Erythroblast (primary cell): ENCODE data around the gene FLNA.
"Not testable (repeated sequence)": the region's sequence is repeated elsewhere in the genome, so short reads cannot be mapped to it uniquely, and the experiment has no call there.

Experiments used
- DNase-seq, 2 experiments: peaks; one replicate each; lab custom pipeline; 2025; lab: John Stamatoyannopoulos, UW
- GATA1 ChIP-seq: IDR thresholded peaks from 2 replicates; pipeline ENCODE4 v1.6.1; 2011; ENCODE audit warnings: low read depth, mild to moderate bottlenecking, control low read depth, low read length, moderate library complexity
- POLR2A ChIP-seq: IDR thresholded peaks from 2 replicates; pipeline ENCODE4 v1.6.1; 2011; ENCODE audit warnings: mild to moderate bottlenecking, low read length

FLNA gene

GRCh38 chrX:154401918-154402621 lies 27.6 kb upstream of the FLNA start:
- no peak for DNase-seq

GRCh38 chrX:154401045-154401799 lies 26.8 kb upstream of the FLNA start:
- DNase-seq, result peak in 1 of 2 experiments; percentile 54
- no peak for TF ChIP-seq GATA1
- TF ChIP-seq POLR2A, result peak; percentile 74

More at GRCh38 chrX:154401918-154402621, 27.6 kb upstream of the FLNA start:
- TF ChIP-seq POLR2A (no peak), GATA1 (no peak)

- not testable (repeated sequence) for DNase-seq
These were observed 26.0 kb upstream of the FLNA start for GRCh38 chrX:154400369-154400817.

- TF ChIP-seq GATA1, result no peak
- TF ChIP-seq POLR2A, result no peak
- peak in 1 of 2 experiments; percentile 41 for DNase-seq
These were observed 25.3 kb upstream of the FLNA start for GRCh38 chrX:154399527-154400368.

- peak; percentile 90 to 93 for DNase-seq
- TF ChIP-seq POLR2A, result no peak
- TF ChIP-seq GATA1, result no peak
These were observed 24.5 kb upstream of the FLNA start for GRCh38 chrX:154398668-154399526.

GRCh38 chrX:154397888-154398667 lies 23.6 kb upstream of the FLNA start, which contains the start of gene RPL10:
Gene RPL10 (plus strand): TSS chrX:154398377. CDS start chrX:154398520, 143 bp downstream.
- TF ChIP-seq GATA1 (no peak), POLR2A (peak; percentile 100)
- peak; percentile 96 to 97 for DNase-seq

- TF ChIP-seq GATA1 (no peak), POLR2A (no peak)
- peak; percentile 74 to 76 for DNase-seq
These were observed 22.8 kb upstream of the FLNA start for GRCh38 chrX:154396973-154397887.

GRCh38 chrX:154396363-154396762 lies 21.9 kb upstream of the FLNA start:
- DNase-seq, result not testable (repeated sequence)

GRCh38 chrX:154389812-154390747 lies 15.6 kb upstream of the FLNA start:
- DNase-seq, result not testable (repeated sequence)

- not testable (repeated sequence) for DNase-seq
These were observed 14.2 kb upstream of the FLNA start for GRCh38 chrX:154388649-154389048.

- DNase-seq, result not testable (repeated sequence)
These were observed 13.7 kb upstream of the FLNA start for GRCh38 chrX:154388094-154388493.
